Hematopoietic multipotent progenitor cell treated with erythropoietin and hydrocortisone succinate and interleukin-3 and kit ligand, for 15 days (in vitro differentiated cells): ENCODE measurements around the gene GORASP1.
"Not testable (repeated sequence)": the region's sequence is repeated elsewhere in the genome, so short reads cannot be mapped to it uniquely, and the experiment has no call there.

Source experiments
- DNase-seq: peaks from one replicate; pipeline ENCODE4 v3.0.0-alpha.2; 2015; ENCODE audit warnings: low spot score

GORASP1 gene

DNA sequence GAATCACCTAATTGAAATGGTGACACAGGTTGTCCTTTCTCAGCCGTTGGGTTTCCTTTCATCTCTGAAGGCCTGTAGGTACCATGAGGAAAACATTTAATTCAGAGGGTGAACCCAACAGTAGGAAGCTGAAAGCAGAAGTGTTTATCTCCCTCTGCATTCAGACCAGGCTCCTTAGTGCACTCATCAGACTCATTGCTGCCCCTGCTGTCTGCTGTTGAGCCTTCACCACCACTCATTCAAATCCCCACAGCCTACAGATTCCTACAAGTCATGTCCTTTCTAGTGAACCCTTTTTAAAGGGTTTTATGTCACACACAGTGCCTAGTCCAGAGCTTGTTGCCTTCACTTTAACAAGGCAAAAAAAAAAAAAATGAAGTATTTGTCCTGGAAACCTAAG, 42.2 kb downstream of the GORASP1 start:
- peak; percentile 50 for DNase-seq

DNA sequence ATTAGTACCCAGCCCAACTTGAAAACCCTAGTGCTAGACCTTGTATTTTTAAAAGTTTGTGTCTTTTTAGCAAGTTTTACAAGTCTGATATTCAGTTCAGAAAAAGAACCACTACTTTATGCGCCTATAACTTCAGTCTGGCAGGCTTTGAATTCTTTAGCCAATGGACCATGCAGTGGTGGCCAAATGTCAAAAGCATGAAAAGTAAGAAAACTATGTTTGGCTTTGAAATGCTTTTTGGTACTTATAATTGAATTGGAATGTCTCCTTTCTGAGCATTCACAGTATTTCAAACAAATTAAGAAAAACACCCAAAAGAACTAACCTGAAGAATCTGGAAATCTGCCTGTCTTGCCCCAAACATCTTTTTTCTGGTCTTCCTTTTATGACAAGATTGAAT, 42.8 kb downstream of the GORASP1 start:
- no peak for DNase-seq

DNA sequence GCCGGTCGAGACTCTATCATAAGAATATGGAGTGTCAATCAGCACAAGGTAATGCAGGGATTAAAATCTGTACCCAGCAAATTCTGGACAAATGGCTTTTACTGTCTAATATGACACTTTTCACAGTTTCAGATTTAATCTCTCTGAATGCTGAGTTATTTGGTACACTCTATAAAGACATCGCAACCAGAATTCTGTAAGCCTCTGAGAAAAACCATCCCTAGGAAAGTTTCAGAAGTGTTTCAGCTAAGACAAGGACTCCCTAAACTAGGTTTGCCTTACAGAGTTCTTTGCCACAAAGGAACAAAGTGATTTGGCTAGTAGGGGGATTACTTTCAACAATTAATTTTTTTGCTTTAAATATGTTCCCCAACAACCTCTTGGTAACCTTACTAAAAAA, 44.3 kb downstream of the GORASP1 start:
- no peak for DNase-seq

DNA sequence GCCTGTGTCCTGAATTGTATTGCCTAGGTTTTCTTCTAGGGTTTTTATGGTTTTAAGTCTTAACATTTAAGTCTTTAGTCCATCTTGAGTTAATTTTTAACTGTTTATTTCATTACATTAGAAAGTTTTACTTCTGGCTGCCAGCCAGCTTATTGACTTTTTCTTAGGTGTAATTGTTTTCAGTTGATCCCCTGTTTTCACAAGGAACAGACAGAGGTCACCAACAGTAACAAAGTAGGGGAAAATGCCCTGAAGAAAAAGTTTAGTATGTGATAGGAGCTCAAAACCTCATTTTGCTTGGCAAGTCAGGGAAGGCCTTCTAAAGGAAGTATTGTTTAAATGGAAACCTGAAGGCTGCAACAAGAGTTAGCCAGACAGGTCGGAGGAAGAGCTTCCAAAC, 45.2 kb downstream of the GORASP1 start:
- DNase-seq, result no peak

DNA sequence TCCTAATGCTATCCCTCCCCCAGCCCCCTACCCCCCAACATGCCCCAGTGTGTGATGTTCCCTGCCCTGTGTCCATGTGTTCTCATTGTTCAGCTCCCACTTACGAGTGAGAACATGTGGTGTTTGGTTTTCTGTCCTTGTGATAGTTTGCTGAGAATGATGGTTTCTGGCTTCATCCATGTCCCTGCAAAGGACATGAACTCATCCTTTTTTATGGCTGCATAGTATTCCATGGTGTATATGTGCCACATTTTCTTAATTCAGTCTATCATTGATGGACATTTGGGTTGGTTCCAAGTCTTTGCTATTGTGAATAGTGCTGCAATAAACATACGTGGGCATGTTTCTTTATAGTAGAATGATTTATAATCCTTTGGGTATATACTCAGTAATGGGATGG, 46.2 kb downstream of the GORASP1 start:
- not testable (repeated sequence) for DNase-seq

DNA sequence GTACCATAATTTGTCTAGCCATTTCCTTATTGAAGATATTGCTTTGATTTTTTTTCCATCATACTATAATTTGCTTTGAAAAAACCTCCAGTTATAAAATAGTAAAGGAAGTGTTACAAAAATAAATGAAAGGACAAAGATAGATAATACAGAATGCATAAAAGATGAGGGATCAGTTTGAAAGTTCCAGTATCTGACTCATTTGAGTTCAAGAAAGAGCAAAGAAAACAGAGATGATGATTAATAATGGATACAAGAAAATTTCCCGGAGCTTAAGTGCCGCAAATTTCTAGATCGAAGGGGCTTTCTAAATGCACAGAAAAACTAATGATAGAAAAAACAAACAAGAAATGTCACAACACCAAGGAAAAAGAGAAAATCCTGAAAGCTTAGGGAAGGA, 51.3 kb downstream of the GORASP1 start:
- no peak for DNase-seq

DNA sequence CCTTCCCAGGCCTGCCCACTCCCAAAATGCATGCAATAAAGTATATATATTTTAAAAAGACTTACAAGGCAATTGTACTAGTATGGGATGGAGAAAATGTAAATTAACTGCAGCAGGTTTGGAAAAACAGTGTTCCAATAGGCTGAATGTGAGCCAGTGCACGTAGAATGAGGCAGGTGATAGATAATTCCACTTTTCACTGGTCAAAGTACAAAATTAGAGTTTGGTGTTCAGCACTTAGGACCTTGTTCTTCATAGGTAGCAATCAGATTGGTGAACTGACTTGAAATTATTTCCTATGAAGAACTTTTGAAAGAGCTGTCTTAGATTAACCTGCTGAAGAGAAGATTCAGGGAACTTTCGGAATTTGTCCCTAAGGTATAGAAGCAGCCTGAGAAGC, 53.7 kb downstream of the GORASP1 start:
- DNase-seq, result no peak

DNA sequence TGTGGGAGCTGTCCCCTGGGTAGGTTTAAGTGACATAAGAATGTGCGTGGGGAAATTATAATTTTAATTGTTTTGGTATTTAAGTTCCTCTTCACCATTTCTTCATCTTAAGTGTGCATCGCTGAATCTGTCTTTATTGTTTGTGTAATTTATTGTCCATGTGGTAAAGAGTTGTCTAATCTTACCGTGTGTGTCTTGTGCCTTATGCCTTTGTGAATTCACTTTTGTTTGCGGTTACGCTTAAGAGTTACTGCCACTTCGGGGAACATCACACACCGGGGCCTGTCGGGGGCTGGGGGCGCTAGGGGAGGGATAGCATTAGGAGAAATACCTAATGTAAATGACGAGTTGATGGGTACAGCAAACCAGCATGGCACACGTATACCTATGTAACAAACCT, 54.8 kb downstream of the GORASP1 start:
- no peak for DNase-seq

DNA sequence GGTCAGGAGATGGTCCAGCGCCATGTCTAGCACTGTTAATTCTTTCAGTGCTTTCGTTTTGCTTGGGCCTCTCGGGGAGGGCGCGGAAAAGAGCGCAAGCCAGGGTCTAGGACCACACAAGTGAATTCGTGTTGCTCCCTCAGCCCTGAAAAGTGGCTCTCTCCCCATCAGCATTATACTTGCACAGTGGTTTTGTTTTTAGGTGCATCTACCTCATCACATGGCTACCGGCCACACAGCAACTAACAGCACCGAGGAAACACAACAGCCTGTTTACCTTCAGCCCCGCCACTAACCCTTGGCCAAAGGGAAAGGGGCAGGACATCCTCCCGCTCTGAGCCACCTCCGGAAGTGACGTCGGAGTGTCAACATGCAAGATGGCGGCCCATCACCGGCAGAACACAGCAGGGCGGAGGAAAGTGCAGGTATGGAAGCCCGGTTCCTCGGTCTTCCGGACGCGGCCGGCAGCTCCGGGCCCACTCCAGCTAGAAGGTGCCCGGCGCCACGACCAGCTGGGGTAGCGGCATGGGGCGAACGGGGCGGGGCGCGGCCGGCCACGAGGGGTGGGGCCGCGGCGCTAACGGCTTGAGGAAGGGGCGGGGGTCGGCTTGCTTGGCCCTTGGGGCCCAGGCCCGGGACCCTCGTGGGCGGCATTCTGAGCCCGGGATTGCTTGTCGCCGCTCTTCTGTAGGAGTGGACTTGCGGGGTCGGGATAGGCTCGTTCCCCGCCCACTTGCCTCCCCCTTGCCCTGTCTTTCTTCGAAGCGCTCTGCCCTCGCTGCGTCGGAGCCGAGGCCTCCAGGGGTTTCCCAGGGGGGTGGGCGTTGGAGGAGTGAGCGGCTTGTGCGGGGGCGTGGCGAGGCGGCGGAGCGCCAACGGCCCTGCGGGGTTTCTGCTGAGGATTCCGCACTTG, 55.5 kb downstream of the GORASP1 start, which contains the start of the genes SCN11A and WDR48:
TSS of gene SCN11A (minus strand) at position 296 of the 913 bp plus-strand sequence. CDS start 101,582 bp downstream, outside the sequence.
TSS of gene WDR48 (plus strand) at position 368 of the 913 bp plus-strand sequence. CDS start at position 378, 10 bp downstream.
- DNase-seq, result peak; percentile 95

DNA sequence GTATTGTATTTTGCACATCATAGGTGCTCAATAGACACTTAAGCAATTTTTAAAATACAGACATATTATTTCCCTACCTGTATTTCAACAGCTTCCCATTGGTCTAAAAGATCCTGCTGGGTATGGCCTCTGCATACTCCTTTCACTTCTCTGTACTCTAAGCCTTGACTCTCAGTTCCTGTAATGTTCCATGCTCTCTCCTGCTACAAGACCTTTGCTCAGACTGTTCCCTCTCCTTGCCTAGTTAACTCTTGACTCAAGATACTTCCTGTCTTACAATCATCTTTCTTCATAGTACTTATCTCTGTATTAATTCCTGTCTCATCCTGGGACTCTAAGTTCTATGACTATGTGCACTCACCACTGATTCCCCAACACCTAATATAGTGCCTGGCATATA, 57.4 kb downstream of the GORASP1 start:
- DNase-seq, result no peak
